PC-3 (cell line): ENCODE data around the gene ZNF764.

Source experiments
- EZH2 ChIP-seq: fragments of 300-600 bp; sonication (generic); IDR thresholded peaks from one replicate; pipeline ENCODE4 v1.6.1; 2017; ENCODE audit warnings: antibody characterized with exemption, mild to moderate bottlenecking, low read length; ENCODE audit not compliant: unreplicated experiment
- EZH2phosphoT487 ChIP-seq: fragments of 300-600 bp; sonication (generic); IDR thresholded peaks from 2 replicates; pipeline ENCODE4 v1.6.1; 2018; ENCODE audit warnings: mild to moderate bottlenecking, antibody characterized with exemption, low read length, borderline replicate concordance
- TF ChIP-seq, protein P1 (sequence below): fragments of 300-600 bp; sonication (generic); conservative IDR thresholded peaks from 2 replicates; pipeline ENCODE4 v1.5.1; 2017; ENCODE audit warnings: antibody characterized with exemption, low read depth, mild to moderate bottlenecking, low read length

- TF ChIP-seq EZH2phosphoT487: no peak
- TF ChIP-seq, protein P1, sequence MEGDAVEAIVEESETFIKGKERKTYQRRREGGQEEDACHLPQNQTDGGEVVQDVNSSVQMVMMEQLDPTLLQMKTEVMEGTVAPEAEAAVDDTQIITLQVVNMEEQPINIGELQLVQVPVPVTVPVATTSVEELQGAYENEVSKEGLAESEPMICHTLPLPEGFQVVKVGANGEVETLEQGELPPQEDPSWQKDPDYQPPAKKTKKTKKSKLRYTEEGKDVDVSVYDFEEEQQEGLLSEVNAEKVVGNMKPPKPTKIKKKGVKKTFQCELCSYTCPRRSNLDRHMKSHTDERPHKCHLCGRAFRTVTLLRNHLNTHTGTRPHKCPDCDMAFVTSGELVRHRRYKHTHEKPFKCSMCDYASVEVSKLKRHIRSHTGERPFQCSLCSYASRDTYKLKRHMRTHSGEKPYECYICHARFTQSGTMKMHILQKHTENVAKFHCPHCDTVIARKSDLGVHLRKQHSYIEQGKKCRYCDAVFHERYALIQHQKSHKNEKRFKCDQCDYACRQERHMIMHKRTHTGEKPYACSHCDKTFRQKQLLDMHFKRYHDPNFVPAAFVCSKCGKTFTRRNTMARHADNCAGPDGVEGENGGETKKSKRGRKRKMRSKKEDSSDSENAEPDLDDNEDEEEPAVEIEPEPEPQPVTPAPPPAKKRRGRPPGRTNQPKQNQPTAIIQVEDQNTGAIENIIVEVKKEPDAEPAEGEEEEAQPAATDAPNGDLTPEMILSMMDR: no peak
- TF ChIP-seq EZH2: no peak
Measured at GRCh38 chr16:30601966-30602365, 43.8 kb upstream of the ZNF764 start.
